AG04450 (cell line): ENCODE data around the gene FAF1. TPM values are rescaled to one million over a fixed set of nuclear protein-coding genes. Genes with fewer than 3 reads are reported as not detected.

Source experiments
- CTCF ChIA-PET: fragments of 300-600, 350-600 bp; formaldehyde crosslinking; extraction: SDS; loops from one replicate; lab custom pipeline; 2022; ENCODE audit warnings: antibody characterized with exemption, inconsistent platforms; lab: Charles Lee
- POLR2A ChIA-PET: fragments of 350-600 bp; formaldehyde crosslinking; extraction: SDS; loops from one replicate; lab custom pipeline; 2021; ENCODE audit warnings: antibody characterized with exemption, inconsistent platforms; lab: Yijun Ruan, JAX
- DNase-seq: peaks from one replicate; pipeline ENCODE4 v3.0.0-alpha.2; 2011; ENCODE audit warnings: low read depth, low spot score
- H3K27ac ChIP-seq: one replicate; pipeline ENCODE4 v1.5.1; 2012; ENCODE audit warnings: low read depth, low read length, control low read depth
- H3K27me3 ChIP-seq: one replicate; pipeline ENCODE4 v1.6.0; 2012; ENCODE audit warnings: low read length; ENCODE audit not compliant: control insufficient read depth, insufficient read depth
- H3K4me3 ChIP-seq: 2 replicates; pipeline ENCODE4 v1.5.1; 2011; ENCODE audit warnings: mild to moderate bottlenecking, low read depth, low read length, control low read depth
- H3K9me3 ChIP-seq: 2 replicates; pipeline ENCODE4 v1.5.1; 2012; ENCODE audit warnings: low read length; ENCODE audit not compliant: control insufficient read depth, insufficient read depth
- CTCF ChIP-seq: IDR thresholded peaks from 2 replicates; pipeline ENCODE4 v1.5.1; 2011; ENCODE audit warnings: low read depth, low read length, control low read depth, inconsistent platforms
- polyA plus RNA-seq: library from polyadenylated mRNA; depleted of rRNA; stranded (reverse); fragments of >200 nt; gene quantifications from 2 replicates; pipeline ENCODE4 v1.2.3, GENCODE V29; 2011; rRNA removed
- small RNA-seq: library from RNA; depleted of rRNA; stranded (forward); fragments of <200 nt; gene quantifications from one replicate; pipeline ENCODE3, GENCODE V24; 2012; ENCODE audit warnings: low read depth; ENCODE audit not compliant: insufficient read length

Gene FAF1
- polyA plus RNA-seq, 1 experiment, result 37.9 TPM

GRCh38 chr1:50393522-50394120 lies 566.4 kb downstream of the FAF1 start:
- H3K27ac ChIP-seq, result no peak overlapping the region
- no peaks in the 10 kb centered on the region for H3K27me3 ChIP-seq
- POLR2A ChIA-PET, result no interaction called here
- TF ChIP-seq CTCF, result no peak
- no peaks in the 10 kb centered on the region for H3K9me3 ChIP-seq
- CTCF ChIA-PET, result interaction anchor here (1.2 kb wide), 1 partner anchor 74 kb away, joined by 9 read pairs; no protein-coding TSS in a partner anchor
- no peak overlapping the region for H3K4me3 ChIP-seq
- DNase-seq, result no peak

Small RNAs within 50 kb of the gene (small RNA-seq; reads per million reads assigned to genes)
- gene RNU6-1026P, result not detected

Other genes starting within 250 kb of the FAF1 start
- 9.5 and 12.5 TPM in 2 replicates for gene CDKN2C, start 10.0 kb upstream of the FAF1 start, polyA plus RNA-seq
- not detected in 2 replicates for gene C1orf185, start 142.0 kb upstream of the FAF1 start, polyA plus RNA-seq